ENCODE results near the gene IL19. TPM values are rescaled to one million over a fixed set of nuclear protein-coding genes. Genes with fewer than 3 reads are reported as not detected.

The IL19 gene
- total RNA-seq, 1 experiment from 2014 or later = not detected

GRCh38 chr1:206753141-206753540, 17.4 kb upstream of the IL19 start:
- CTCF ChIA-PET = interaction anchor here (0.6 kb wide), 1 partner anchor 940 kb away, joined by 3 read pairs; no protein-coding TSS in a partner anchor
- Histone ChIP-seq H4K20me1 (ENCODE audit: insufficient read depth) (no peaks in the 10 kb centered on the region), H3K36me3 (ENCODE audit: low read depth) (no peaks in the 10 kb centered on the region), H3K4me2 (no peak overlapping the region), H3K4me3 (no peak overlapping the region), H3F3A (ENCODE audit: insufficient read depth, low read depth) (no peaks in the 10 kb centered on the region), H2AFZ (no peak overlapping the region), H3K9me2 (ENCODE audit: insufficient read depth) (no peaks in the 10 kb centered on the region), H3K9me3 (ENCODE audit: insufficient read depth, low read depth) (0 out of 2 replicates have a peak, but pooled peaks cover 4% of the 10 kb centered on the region), H3K79me2 (ENCODE audit: low read depth) (no peaks in the 10 kb centered on the region), H3K27ac (no peak overlapping the region), H3K27me3 (ENCODE audit: insufficient read depth, low read depth) (peaks cover 6% of the 10 kb centered on the region; the same call in 1 of the 2 replicates), H3K4me1 (replicated peaks; ENCODE audit: insufficient read depth) (no peaks in the 10 kb centered on the region)
- no peak for TF ChIP-seq EZH2 (IDR thresholded peaks at IDR 0.05; ENCODE audit: low read depth)
- TF ChIP-seq, protein P1, sequence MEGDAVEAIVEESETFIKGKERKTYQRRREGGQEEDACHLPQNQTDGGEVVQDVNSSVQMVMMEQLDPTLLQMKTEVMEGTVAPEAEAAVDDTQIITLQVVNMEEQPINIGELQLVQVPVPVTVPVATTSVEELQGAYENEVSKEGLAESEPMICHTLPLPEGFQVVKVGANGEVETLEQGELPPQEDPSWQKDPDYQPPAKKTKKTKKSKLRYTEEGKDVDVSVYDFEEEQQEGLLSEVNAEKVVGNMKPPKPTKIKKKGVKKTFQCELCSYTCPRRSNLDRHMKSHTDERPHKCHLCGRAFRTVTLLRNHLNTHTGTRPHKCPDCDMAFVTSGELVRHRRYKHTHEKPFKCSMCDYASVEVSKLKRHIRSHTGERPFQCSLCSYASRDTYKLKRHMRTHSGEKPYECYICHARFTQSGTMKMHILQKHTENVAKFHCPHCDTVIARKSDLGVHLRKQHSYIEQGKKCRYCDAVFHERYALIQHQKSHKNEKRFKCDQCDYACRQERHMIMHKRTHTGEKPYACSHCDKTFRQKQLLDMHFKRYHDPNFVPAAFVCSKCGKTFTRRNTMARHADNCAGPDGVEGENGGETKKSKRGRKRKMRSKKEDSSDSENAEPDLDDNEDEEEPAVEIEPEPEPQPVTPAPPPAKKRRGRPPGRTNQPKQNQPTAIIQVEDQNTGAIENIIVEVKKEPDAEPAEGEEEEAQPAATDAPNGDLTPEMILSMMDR (conservative IDR thresholded peaks at IDR 0.05) = no peak
- intact Hi-C loops (cut with micrococcal nuclease; ENCODE audit: unreplicated experiment) = no loop called here
- POLR2A ChIA-PET (ENCODE audit: unreplicated experiment) = no interaction called here
- no TSS peak for BruUV-seq (replicated peaks)
- no peak for DNase-seq

- Histone ChIP-seq H3K27me3 (ENCODE audit: insufficient read depth, low read depth) (peaks cover 6% of the 10 kb centered on the region; the same call in 1 of the 2 replicates), H3K79me2 (ENCODE audit: low read depth) (no peaks in the 10 kb centered on the region), H2AFZ (no peak overlapping the region), H4K20me1 (ENCODE audit: insufficient read depth) (no peaks in the 10 kb centered on the region), H3K9me2 (ENCODE audit: insufficient read depth) (no peaks in the 10 kb centered on the region), H3K36me3 (ENCODE audit: low read depth) (no peaks in the 10 kb centered on the region), H3K9me3 (ENCODE audit: insufficient read depth, low read depth) (0 out of 2 replicates have a peak, but pooled peaks cover 4% of the 10 kb centered on the region), H3K4me3 (no peak overlapping the region), H3K27ac (no peak overlapping the region), H3K4me1 (replicated peaks; ENCODE audit: insufficient read depth) (no peaks in the 10 kb centered on the region), H3K4me2 (no peak overlapping the region), H3F3A (ENCODE audit: insufficient read depth, low read depth) (no peaks in the 10 kb centered on the region)
- BruUV-seq (replicated peaks) = no TSS peak
- ChIA-PET CTCF (interaction anchor here (0.5 kb wide), 1 partner anchor 695 kb away, joined by 9 read pairs; no protein-coding TSS in a partner anchor), POLR2A (ENCODE audit: unreplicated experiment) (no interaction called here)
- DNase-seq = no peak
- TF ChIP-seq EZH2 (IDR thresholded peaks at IDR 0.05; ENCODE audit: low read depth) = no peak
- TF ChIP-seq, protein P1 (conservative IDR thresholded peaks at IDR 0.05) = no peak
- intact Hi-C loops (cut with micrococcal nuclease; ENCODE audit: unreplicated experiment) = no loop called here
These were observed 16.6 kb upstream of the IL19 start for GRCh38 chr1:206754011-206754410.

DNA sequence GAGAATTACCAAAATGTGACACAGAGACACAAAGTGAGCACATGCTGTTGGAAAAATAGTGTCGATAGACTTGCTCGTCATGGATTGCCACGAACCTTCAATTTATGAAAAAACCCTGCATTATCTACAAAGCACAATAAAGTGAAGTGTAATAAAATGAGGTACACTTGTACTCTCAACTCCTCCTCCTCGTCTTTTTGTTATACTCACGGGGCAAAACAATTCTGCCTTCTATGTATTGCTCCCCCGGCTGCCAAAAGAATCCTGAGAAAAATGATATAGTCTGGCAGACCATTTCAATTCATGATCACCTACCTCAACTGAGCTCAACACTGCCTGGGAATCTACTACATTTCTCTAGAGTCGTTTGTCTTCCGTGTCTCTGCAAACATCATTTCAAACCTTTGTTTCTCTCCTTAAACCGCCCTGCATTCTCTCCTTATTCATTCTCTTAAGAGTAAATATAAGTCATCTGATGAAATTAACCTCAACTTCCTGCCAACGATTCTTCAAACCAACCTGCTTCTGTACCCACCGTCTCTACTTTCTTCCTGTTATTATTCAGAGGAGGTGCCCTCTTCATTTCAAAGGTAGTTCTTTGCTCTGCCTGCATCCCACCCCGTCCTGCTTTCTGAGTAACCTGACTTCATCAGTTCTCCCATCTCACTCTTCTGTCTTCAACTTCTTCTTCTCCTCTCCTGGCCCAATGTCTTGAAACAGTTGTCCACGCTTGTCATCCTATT, 12.9 kb upstream of the IL19 start:
- H3K36me3 ChIP-seq (ENCODE audit: low read depth) = no peaks in the 10 kb centered on the region
- intact Hi-C loops (cut with micrococcal nuclease; ENCODE audit: unreplicated experiment) = no loop called here
- no peaks in the 10 kb centered on the region for H3F3A ChIP-seq (ENCODE audit: insufficient read depth, low read depth)
- BruUV-seq (replicated peaks) = no TSS peak
- no peaks in the 10 kb centered on the region for H3K9me2 ChIP-seq (ENCODE audit: insufficient read depth)
- CTCF ChIA-PET = no interaction called here
- TF ChIP-seq EZH2 (IDR thresholded peaks at IDR 0.05; ENCODE audit: low read depth) = no peak
- TF ChIP-seq, protein P1 (conservative IDR thresholded peaks at IDR 0.05) = no peak
- no peak overlapping the region for H3K4me3 ChIP-seq
- H3K4me1 ChIP-seq (replicated peaks; ENCODE audit: insufficient read depth) = no peaks in the 10 kb centered on the region
- H3K9me3 ChIP-seq (ENCODE audit: insufficient read depth, low read depth) = 0 out of 2 replicates have a peak, but pooled peaks cover 4% of the 10 kb centered on the region
- no peaks in the 10 kb centered on the region for H3K79me2 ChIP-seq (ENCODE audit: low read depth)
- no peaks in the 10 kb centered on the region for H4K20me1 ChIP-seq (ENCODE audit: insufficient read depth)
- H3K27ac ChIP-seq = no peak overlapping the region
- no peak overlapping the region for H2AFZ ChIP-seq
- H3K27me3 ChIP-seq (ENCODE audit: insufficient read depth, low read depth) = peaks cover 5% of the 10 kb centered on the region; the same call in 1 of the 2 replicates
- H3K4me2 ChIP-seq = no peak overlapping the region
- DNase-seq = no peak
- POLR2A ChIA-PET (ENCODE audit: unreplicated experiment) = no interaction called here
